ENCODE results near the gene ZDHHC21.

ZDHHC21 gene

GRCh38 chr9:14693251-14693861 is at the start of gene ZDHHC21:
Gene ZDHHC21, minus strand, starts transcription at chr9:14693432. Its CDS starts 19,092 bp downstream, at chr9:14674340.
- TF ChIP-seq CTCF (IDR thresholded peaks at IDR 0.05; ENCODE audit: borderline replicate concordance, control extremely low read depth, extremely low read depth, insufficient read depth, missing control alignments) = no peak
- in situ Hi-C loops (cut with MboI; ENCODE audit: low sequenced_read_pairs, unreplicated experiment) = no loop called here
- DNase-seq (ENCODE audit: low spot score) = peak; percentile 87

DNA sequence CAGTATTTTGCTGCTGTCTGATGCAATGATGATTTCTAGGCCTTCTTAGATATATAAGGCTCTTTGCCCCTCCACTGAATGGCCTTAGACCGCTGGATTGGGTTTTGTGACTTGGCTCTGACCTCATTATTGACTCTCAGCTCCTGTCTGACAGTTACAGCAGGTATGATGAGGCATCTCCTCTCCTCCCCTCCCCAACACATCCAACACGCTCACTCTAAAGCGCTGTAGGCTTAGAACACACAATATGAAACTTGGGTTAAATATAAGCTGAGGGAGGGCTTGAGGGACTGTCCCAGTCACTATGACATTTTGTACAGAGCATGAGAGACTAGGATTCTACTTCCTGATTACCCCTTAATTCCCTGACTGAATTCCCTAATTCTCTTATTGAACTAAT is 48.1 kb upstream of the ZDHHC21 start:
- no peak for TF ChIP-seq CTCF (IDR thresholded peaks at IDR 0.05; ENCODE audit: borderline replicate concordance, control extremely low read depth, extremely low read depth, insufficient read depth, missing control alignments)
- no peak for DNase-seq (ENCODE audit: low spot score)
- in situ Hi-C loops (cut with MboI; ENCODE audit: low sequenced_read_pairs, unreplicated experiment) = no loop called here

- in situ Hi-C loops (cut with MboI; ENCODE audit: low sequenced_read_pairs, unreplicated experiment) = no loop called here
- DNase-seq (ENCODE audit: low spot score) = no peak
- no peak for TF ChIP-seq CTCF (IDR thresholded peaks at IDR 0.05; ENCODE audit: borderline replicate concordance, control extremely low read depth, extremely low read depth, insufficient read depth, missing control alignments)
Observed at GRCh38 chr9:14733133-14733532, 39.9 kb upstream of the ZDHHC21 start.

GRCh38 chr9:14731294-14731981 is 38.2 kb upstream of the ZDHHC21 start:
- no peak for TF ChIP-seq CTCF (IDR thresholded peaks at IDR 0.05; ENCODE audit: borderline replicate concordance, control extremely low read depth, extremely low read depth, insufficient read depth, missing control alignments)
- in situ Hi-C loops (cut with MboI; ENCODE audit: low sequenced_read_pairs, unreplicated experiment) = no loop called here
- no peak for DNase-seq (ENCODE audit: low spot score)

- no peak for TF ChIP-seq CTCF (IDR thresholded peaks at IDR 0.05; ENCODE audit: borderline replicate concordance, control extremely low read depth, extremely low read depth, insufficient read depth, missing control alignments)
- DNase-seq (ENCODE audit: low spot score) = no peak
- in situ Hi-C loops (cut with MboI; ENCODE audit: low sequenced_read_pairs, unreplicated experiment) = no loop called here
Observed at GRCh38 chr9:14730461-14730898, 37.2 kb upstream of the ZDHHC21 start.

DNA sequence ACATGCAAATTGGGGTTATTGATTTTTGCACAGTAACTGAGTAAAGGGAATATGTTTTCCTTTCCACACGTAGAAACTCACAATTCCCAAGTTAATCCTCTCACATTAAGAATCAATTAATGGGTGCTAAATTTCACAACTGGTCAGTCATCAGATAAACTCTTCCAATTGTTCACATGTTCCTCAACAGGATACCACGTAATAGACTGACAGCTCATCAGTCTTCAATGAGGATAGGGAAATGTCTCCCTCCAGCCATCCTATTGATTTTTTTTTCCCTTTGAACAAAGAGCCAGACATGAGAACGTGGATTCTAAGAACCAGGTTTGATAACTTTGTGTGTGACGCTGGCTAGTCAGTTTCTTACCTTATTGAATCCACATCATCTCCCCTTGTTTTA is 30.1 kb upstream of the ZDHHC21 start:
- in situ Hi-C loops (cut with MboI; ENCODE audit: low sequenced_read_pairs, unreplicated experiment) = no loop called here
- no peak for DNase-seq (ENCODE audit: low spot score)
- no peak for TF ChIP-seq CTCF (IDR thresholded peaks at IDR 0.05; ENCODE audit: borderline replicate concordance, control extremely low read depth, extremely low read depth, insufficient read depth, missing control alignments)

All from GM13976 (cell line).